ENCODE data around the gene THSD8. TPM values are rescaled to one million over a fixed set of nuclear protein-coding genes. Genes with fewer than 3 reads are reported as not detected.

THSD8 gene
- polyA plus RNA-seq, 1 donor: 3.8 TPM

DNA sequence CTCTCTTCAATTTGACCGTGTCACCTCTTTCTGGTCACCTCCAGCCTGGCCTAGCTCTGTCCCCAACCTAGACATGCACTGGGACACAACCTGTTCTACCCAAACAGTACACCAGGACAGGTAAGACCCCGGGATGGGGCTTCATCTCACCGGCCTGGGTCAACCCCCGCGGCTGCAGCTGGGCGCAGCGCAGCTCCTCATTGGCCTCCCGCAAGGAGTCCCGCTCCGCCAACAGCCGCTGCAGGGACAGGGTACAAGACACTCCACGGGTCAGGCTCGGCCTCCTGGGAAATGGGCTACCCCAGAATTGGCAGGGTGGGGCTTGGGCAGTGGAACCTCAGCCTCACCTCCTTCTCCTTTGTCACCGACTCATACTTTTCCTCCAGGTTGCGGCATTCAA, 34.2 kb upstream of the THSD8 start:
- Histone ChIP-seq H3K9me3 (ENCODE audit: control insufficient read depth, low read depth, low read length) (peaks cover 4% of the 10 kb centered on the region), H3K36me3 (ENCODE audit: control insufficient read depth, insufficient read depth, low read length) (peaks cover 70% of the 10 kb centered on the region), H3K27ac (ENCODE audit: low read length) (no peak overlapping the region), H3K4me1 (ENCODE audit: control insufficient read depth, insufficient read depth, low read length) (peaks cover 3% of the 10 kb centered on the region), H3K27me3 (ENCODE audit: control insufficient read depth, insufficient read depth, low read length) (no peaks in the 10 kb centered on the region), H3K4me3 (ENCODE audit: low read length) (no peak overlapping the region)
- 100% methylated on average over 1 of the region's 15 CpGs for WGBS (ENCODE audit: insufficient coverage, low lambda C conversion rate)
- no peak for DNase-seq

DNA sequence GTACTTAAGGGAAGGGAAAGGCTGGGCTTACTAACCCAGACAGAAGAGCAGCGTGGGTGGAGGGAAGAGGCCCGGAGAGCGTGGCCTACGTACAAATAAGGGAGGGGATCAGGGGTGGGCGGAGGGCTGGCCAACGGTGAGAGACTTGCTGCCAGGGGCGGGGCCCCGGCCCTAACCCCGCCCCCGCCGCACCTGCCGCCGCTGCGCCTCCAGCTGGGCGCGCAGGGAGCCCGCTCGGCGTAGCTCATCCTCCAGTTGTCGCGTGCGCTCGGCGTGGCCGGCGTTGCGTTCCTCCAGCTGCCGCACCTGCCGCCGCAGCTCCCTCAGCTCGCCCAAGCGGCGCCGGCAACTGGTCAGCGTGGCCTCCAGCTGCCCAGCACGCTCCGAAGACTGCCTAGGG, 32.2 kb upstream of the THSD8 start:
- Histone ChIP-seq H3K9me3 (ENCODE audit: control insufficient read depth, low read depth, low read length) (no peaks in the 10 kb centered on the region), H3K4me1 (ENCODE audit: control insufficient read depth, insufficient read depth, low read length) (peaks cover 14% of the 10 kb centered on the region), H3K36me3 (ENCODE audit: control insufficient read depth, insufficient read depth, low read length) (peaks cover 62% of the 10 kb centered on the region), H3K27ac (ENCODE audit: low read length) (no peak overlapping the region), H3K4me3 (ENCODE audit: low read length) (no peak overlapping the region), H3K27me3 (ENCODE audit: control insufficient read depth, insufficient read depth, low read length) (no peaks in the 10 kb centered on the region)
- no CpG with 5 or more reads among the region's 37 CpGs for WGBS (ENCODE audit: insufficient coverage, low lambda C conversion rate)
- peak in 1 of 2 donors; percentile 61 for DNase-seq

DNA sequence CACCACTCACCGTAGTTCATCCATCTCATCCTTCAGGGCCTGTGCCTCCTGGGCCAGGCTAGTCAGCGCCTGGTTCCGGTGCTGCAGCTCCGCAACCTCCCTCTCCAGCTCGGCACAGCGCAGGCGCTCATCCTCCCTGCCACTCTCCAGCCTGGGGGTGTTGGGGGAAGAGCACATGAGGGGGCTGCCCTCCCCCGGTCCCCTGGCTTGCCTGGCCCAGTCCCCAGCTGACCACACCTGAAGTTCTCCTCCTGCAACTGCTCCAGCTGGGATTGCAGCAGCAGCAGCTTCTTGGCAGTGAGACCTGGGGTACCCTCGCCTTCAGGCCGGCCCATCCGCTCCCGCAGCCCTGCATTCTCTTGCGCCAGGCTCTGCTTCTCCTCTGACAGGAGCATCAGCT, 30.9 kb upstream of the THSD8 start:
- no peak for DNase-seq
- peaks cover 50% of the 10 kb centered on the region for H3K36me3 ChIP-seq (ENCODE audit: control insufficient read depth, insufficient read depth, low read length)

GRCh38 chr19:12772323-12772722, 29.5 kb upstream of the THSD8 start:
- no peak for DNase-seq
- peaks cover 45% of the 10 kb centered on the region for H3K36me3 ChIP-seq (ENCODE audit: control insufficient read depth, insufficient read depth, low read length)
- no peak overlapping the region for H3K27ac ChIP-seq (ENCODE audit: low read length)
- no CpG with 5 or more reads among the region's 4 CpGs for WGBS (ENCODE audit: insufficient coverage, low lambda C conversion rate)
- H3K4me1 ChIP-seq (ENCODE audit: control insufficient read depth, insufficient read depth, low read length): peaks cover 13% of the 10 kb centered on the region
- no peak overlapping the region for H3K4me3 ChIP-seq (ENCODE audit: low read length)
- H3K27me3 ChIP-seq (ENCODE audit: control insufficient read depth, insufficient read depth, low read length): no peaks in the 10 kb centered on the region
- no peaks in the 10 kb centered on the region for H3K9me3 ChIP-seq (ENCODE audit: control insufficient read depth, low read depth, low read length)

More for the DNA sequence above, 30.9 kb upstream of the THSD8 start:
- no CpG with 5 or more reads among the region's 13 CpGs for WGBS (ENCODE audit: insufficient coverage, low lambda C conversion rate)
- Histone ChIP-seq H3K4me1 (ENCODE audit: control insufficient read depth, insufficient read depth, low read length) (peaks cover 11% of the 10 kb centered on the region), H3K9me3 (ENCODE audit: control insufficient read depth, low read depth, low read length) (no peaks in the 10 kb centered on the region), H3K4me3 (ENCODE audit: low read length) (no peak overlapping the region), H3K27me3 (ENCODE audit: control insufficient read depth, insufficient read depth, low read length) (no peaks in the 10 kb centered on the region), H3K27ac (ENCODE audit: low read length) (no peak overlapping the region)

GRCh38 chr19:12773571-12773970, 28.3 kb upstream of the THSD8 start:
- 100% methylated on average over 1 of the region's 2 CpGs for WGBS (ENCODE audit: insufficient coverage, low lambda C conversion rate)
- Histone ChIP-seq H3K9me3 (ENCODE audit: control insufficient read depth, low read depth, low read length) (no peaks in the 10 kb centered on the region), H3K27ac (ENCODE audit: low read length) (no peak overlapping the region), H3K4me1 (ENCODE audit: control insufficient read depth, insufficient read depth, low read length) (peaks cover 17% of the 10 kb centered on the region), H3K27me3 (ENCODE audit: control insufficient read depth, insufficient read depth, low read length) (no peaks in the 10 kb centered on the region), H3K4me3 (ENCODE audit: low read length) (no peak overlapping the region), H3K36me3 (ENCODE audit: control insufficient read depth, insufficient read depth, low read length) (peaks cover 36% of the 10 kb centered on the region)
- no peak for DNase-seq

DNA sequence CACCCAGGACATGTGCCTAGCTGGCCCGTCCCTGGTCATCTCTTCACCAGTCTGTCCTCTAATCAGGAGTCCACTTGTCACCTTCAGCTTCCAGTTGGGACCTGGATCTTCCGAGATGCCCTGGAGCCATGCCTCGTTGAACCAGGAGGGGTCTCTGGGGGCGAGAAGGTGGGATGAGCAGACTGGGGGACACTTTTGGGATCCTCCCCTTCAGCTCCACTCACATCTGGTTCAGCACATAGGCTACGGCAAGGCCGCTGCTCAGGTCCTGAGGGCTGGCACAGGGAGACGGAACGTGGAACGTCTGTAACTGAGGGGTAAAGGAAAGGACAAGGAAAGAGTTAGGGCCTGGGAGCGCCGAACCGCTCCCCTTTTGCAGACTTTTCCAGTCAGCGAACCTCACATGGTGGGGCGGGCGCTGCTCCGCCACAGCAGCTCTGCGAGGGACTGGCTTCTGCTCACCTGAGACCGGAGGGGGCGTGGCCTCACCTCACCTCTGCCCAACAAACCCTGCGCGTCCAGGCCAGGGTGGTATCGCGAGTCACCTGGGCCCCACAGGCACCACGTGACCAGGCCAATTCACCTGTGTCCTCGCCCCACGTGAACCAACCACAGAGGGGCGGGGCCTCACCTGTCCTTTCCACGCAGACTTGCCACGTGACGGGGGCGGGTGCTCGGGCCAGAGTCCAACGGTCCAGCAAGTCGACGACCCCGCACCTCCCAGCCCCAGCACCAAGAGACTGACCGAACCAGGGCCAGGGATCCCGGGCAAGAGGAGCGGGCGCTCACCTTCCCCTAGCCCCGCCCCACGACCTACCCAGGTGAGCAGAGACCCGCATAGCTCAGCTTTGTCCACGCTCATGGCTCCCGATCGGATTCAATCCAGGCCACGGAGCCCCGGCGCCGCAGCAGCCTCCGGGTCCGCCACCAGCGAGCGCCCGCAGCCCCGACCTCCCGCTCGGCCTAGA, 27.0 kb upstream of the THSD8 start, which contains the start of gene HOOK2:
Gene HOOK2, minus strand, starts transcription at position 965 of the 968 bp plus-strand sequence. Its CDS starts 103 bp downstream, at position 862.
- H3K4me3 ChIP-seq (ENCODE audit: low read length): peak within 1 kb of the TSS; percentile 66
- H3K36me3 ChIP-seq (ENCODE audit: control insufficient read depth, insufficient read depth, low read length): peaks cover 30% of the 10 kb centered on the region
- H3K27ac ChIP-seq (ENCODE audit: low read length): peak within 1 kb of the TSS; percentile 95
- peak; percentile 99 for DNase-seq
- H3K4me1 ChIP-seq (ENCODE audit: control insufficient read depth, insufficient read depth, low read length): peaks cover 27% of the 10 kb centered on the region
- WGBS (ENCODE audit: insufficient coverage, low lambda C conversion rate): no CpG with 5 or more reads among the region's 58 CpGs
- H3K27me3 ChIP-seq (ENCODE audit: control insufficient read depth, insufficient read depth, low read length): no peaks in the 10 kb centered on the region
- no peaks in the 10 kb centered on the region for H3K9me3 ChIP-seq (ENCODE audit: control insufficient read depth, low read depth, low read length)

GRCh38 chr19:12777217-12778016, 24.5 kb upstream of the THSD8 start:
- H3K36me3 ChIP-seq (ENCODE audit: control insufficient read depth, insufficient read depth, low read length): peaks cover 11% of the 10 kb centered on the region
- peak; percentile 83 to 84 for DNase-seq
- 20% methylated on average over 1 of the region's 43 CpGs for WGBS (ENCODE audit: insufficient coverage, low lambda C conversion rate)
- H3K27ac ChIP-seq (ENCODE audit: low read length): peak overlapping the region; percentile 87
- H3K4me3 ChIP-seq (ENCODE audit: low read length): peak overlapping the region; percentile 59
- peaks cover 35% of the 10 kb centered on the region for H3K4me1 ChIP-seq (ENCODE audit: control insufficient read depth, insufficient read depth, low read length)
- no peaks in the 10 kb centered on the region for H3K27me3 ChIP-seq (ENCODE audit: control insufficient read depth, insufficient read depth, low read length)
- H3K9me3 ChIP-seq (ENCODE audit: control insufficient read depth, low read depth, low read length): no peaks in the 10 kb centered on the region

DNA sequence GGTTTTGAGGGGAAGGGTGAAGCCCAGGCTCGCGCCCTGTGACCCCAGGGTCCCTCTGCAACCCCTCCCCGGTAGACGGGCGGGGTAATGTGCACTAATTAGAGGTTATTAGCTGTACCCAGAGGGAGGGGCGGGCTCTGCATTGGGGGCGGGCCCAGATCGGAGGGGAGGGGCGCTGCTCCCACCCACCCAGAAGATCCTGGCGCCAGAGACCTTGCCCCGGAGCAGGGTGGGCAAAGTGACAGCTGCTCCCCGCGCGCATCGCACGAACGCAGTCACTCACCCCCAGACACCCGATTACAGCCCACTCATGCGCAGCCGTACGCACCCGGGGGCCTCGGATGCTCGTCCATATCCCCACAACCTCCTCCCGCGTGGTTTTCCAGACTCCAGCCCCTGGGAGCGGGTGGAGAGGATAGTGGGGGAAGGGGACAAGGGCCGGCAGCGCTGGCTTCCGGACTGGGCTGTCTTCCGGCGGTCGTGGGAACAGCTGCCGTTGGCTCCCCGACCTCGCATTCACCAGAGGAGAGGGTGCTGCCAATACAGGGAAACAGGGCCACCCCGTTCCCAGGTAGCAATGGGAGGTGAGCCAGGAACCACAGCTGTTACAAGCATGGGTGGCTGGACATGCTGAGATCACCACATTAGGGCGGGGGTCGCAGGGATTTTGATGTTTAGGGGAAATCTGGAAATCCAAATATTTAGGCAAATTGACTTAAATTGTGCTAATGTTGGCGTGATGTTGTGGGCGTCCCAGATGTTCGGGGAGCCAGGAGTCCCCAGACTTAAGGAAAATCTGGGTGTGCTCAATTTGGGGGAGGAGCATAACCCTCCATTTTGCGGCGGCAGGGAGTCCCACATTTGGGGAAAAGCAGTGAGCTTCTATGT, 23.6 kb upstream of the THSD8 start:
- Histone ChIP-seq H3K4me1 (ENCODE audit: control insufficient read depth, insufficient read depth, low read length) (peaks cover 40% of the 10 kb centered on the region), H3K27me3 (ENCODE audit: control insufficient read depth, insufficient read depth, low read length) (no peaks in the 10 kb centered on the region)
- WGBS (ENCODE audit: insufficient coverage, low lambda C conversion rate): no CpG with 5 or more reads among the region's 44 CpGs

GRCh38 chr19:12778905-12779161, 23.0 kb upstream of the THSD8 start:
- Histone ChIP-seq H3K4me1 (ENCODE audit: control insufficient read depth, insufficient read depth, low read length) (peaks cover 43% of the 10 kb centered on the region), H3K4me3 (ENCODE audit: low read length) (peak overlapping the region; percentile 59), H3K9me3 (ENCODE audit: control insufficient read depth, low read depth, low read length) (no peaks in the 10 kb centered on the region), H3K36me3 (ENCODE audit: control insufficient read depth, insufficient read depth, low read length) (peaks cover 8% of the 10 kb centered on the region), H3K27me3 (ENCODE audit: control insufficient read depth, insufficient read depth, low read length) (no peaks in the 10 kb centered on the region), H3K27ac (ENCODE audit: low read length) (peak overlapping the region; percentile 87)
- no CpG with 5 or more reads among the region's 6 CpGs for WGBS (ENCODE audit: insufficient coverage, low lambda C conversion rate)
- DNase-seq: no peak

More for the DNA sequence above, 23.6 kb upstream of the THSD8 start:
- Histone ChIP-seq H3K27ac (ENCODE audit: low read length) (peak overlapping the region; percentile 87), H3K4me3 (ENCODE audit: low read length) (peak overlapping the region; percentile 59), H3K36me3 (ENCODE audit: control insufficient read depth, insufficient read depth, low read length) (peaks cover 9% of the 10 kb centered on the region), H3K9me3 (ENCODE audit: control insufficient read depth, low read depth, low read length) (no peaks in the 10 kb centered on the region)
- DNase-seq: peak; percentile 73 to 81
